Activated CD4-positive, CD25-positive, alpha-beta regulatory T cell (primary cell): ENCODE measurements around the gene SPINK7.
"Not testable (repeated sequence)": the region's sequence is repeated elsewhere in the genome, so short reads cannot be mapped to it uniquely, and the experiment has no call there.

Experiments used
- DNase-seq, 4 experiments: peaks; one replicate each; lab custom pipeline; 2025; lab: John Stamatoyannopoulos, UW

The SPINK7 gene

DNA sequence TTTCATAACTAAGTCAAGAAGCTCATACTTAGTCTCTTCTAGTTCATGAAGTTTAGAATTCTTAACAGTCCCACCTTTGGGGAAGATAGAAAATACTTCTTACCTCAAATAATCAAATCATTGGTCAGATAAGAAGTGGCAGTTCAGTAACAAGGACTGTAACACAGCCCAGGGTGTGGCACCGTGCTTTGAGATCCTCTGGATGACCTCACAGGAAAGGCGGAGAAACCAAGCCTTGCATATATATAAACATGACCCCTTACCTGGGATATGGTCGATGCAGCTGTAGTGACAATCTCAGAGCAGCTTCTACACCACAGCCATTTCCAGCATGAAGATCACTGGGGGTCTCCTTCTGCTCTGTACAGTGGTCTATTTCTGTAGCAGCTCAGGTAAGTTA is at the start of gene SPINK7:
Gene SPINK7, plus strand, starts transcription at position 271 of the 400 bp plus-strand sequence. Its CDS starts 61 bp downstream, at position 332.
- no peak for DNase-seq

- no peak for DNase-seq
Measured at GRCh38 chr5:148267962-148268361, 44.3 kb upstream of the SPINK7 start.

DNA sequence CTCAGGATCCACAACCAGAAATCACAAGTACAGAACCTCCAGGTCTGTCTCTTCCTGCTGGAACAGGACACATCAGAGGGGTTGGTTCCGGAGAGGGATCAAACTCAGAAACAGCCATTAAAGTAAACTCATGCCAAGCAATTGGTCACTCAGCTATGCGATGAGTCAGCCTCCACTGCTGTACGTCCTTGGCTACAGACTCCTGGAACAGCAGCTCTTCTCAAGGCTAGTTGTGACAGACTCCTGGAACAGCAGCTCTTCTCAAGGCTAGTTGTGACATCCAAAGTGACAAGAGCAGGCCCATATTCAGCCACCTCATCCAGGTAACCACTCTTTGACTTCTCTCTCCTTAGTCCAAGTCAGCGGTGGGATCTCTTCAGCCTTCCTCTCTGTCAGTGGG is 43.7 kb upstream of the SPINK7 start, which contains the start of gene SPINK13:
Gene SPINK13, plus strand, starts transcription at position 229 of the 400 bp plus-strand sequence. CDS start 1,279 bp downstream, outside the sequence.
- no peak for DNase-seq

DNA sequence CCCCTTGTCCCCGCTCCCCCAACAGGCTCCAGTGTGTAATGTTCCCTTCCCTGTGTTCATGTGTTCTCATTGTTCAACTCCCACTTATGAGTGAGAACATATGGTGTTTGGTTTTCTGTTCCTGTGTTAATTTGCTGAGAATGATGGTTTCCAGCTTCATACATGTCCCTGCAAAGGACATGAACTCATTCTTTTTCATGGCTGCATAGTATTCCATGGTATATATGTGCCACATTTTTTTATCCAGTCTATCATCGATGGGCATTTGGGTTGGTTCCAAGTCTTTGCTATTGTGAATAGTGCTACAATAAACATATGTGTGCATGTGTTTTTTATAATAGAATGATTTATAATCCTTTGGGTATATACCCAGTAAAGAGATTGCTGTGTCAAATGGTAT is 37.1 kb upstream of the SPINK7 start:
- DNase-seq: not testable (repeated sequence)

DNA sequence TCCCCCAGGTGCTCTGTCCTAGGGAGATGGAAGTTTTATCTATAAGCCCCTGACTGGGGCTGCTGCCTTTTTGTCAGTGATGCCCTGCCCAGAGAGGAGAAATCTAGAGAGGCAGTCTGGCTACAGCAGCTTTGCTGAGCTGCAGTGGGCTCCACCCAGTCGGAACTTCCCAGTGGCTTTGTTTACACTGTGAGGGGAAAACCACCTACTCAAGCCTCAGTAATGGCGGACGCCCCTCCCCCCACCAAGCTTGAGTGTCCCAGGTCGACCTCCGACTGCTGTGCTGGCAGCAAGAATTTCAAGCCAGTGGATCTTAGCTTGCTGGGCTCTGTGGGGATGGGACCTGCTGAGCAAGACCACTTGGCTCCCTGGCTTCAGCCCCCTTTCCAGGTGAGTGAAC is 31.3 kb upstream of the SPINK7 start:
- DNase-seq: not testable (repeated sequence)

- DNase-seq: not testable (repeated sequence)
Measured at GRCh38 chr5:148281336-148281735, 30.9 kb upstream of the SPINK7 start.

DNA sequence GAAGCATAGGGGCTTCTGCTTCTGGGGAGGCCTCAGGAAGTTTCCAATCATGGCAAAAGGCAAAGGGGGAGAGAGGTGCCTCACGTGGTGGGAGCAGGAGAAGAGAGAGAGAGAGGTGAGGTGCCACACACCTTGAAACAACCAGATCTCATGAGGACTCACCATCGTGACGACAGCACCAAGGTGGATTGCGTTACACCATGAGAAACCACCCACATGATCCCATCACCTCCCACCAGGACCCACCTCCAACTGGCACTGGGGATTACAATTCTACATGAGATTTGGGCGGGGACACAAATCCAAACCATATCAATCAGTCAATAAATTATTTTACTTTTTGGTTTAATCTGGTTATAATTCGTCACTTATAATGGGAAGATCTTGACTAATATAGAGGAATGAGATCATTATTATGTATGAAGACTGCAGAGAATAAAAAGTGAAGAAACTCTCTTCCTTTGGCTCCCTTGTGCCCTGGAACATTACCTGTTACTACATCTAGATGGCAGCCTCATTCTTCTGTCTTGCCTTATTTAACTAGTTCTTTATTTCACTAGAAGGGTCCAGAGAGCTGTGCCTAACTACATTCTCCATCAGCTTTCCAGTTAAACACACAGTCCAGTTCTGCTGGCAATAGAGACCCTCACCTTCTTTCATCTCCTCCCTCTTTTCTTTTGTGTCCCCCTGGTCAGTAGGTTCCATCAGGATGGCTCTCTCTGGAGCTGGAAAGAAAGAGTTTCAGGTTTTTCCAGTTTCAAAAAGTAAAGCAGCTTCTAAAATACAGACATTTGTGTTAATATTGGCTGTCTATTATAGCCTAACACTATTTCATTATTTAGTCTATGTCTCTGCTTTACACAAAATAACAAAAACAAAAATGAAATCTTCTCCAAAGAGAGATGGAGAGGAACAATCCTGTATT is 21.7 kb upstream of the SPINK7 start:
- DNase-seq: no peak

DNA sequence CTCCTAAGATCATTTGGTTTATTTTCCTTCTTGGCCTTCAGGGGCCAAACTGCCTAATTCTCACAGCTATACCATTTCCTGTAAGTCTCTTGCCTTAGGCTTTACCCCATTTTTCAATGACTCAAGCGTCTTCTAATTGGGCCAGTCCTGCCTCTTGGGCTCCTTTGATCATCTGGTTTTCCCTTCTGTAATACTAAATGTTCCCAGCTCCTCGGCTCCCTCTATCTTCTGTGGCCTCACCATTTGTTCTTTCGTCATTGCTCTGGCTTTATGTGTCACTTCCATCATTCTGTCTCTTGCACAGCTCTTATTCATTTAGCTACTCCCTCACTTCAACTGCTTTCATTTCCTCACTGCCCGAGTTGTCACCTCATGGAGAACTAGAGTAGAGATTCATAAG is 14.5 kb upstream of the SPINK7 start:
- DNase-seq: no peak

DNA sequence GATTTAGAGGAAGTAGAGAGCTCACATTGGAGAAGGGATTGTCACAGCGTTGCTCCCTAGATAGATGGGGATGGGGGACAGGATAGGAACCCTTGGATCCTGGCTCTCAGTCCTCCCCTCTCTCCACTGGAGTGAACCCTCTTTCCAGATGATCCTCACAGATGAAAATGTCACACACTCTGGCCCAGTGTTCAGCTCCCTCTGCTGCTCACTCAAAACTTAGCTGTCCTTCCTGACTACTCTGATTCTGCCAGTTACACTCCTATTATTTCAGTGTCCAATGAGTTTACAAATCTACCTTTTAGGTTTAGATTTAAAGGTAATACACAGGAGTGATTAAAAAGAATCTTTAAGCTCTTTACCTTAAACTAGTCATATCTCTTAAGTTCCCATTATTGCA is 5.8 kb upstream of the SPINK7 start:
- no peak for DNase-seq

- no peak for DNase-seq
Measured at GRCh38 chr5:148309019-148309418, 3.2 kb upstream of the SPINK7 start.

GRCh38 chr5:148309746-148310145 is 2.5 kb upstream of the SPINK7 start:
- DNase-seq: no peak

GRCh38 chr5:148311484-148311883 is 739 bp upstream of the SPINK7 start:
- no peak for DNase-seq

- DNase-seq: no peak
Measured at GRCh38 chr5:148314187-148314586, 2.0 kb downstream of the SPINK7 start.

- no peak for DNase-seq
Measured at GRCh38 chr5:148314731-148315130, 2.5 kb downstream of the SPINK7 start.

- DNase-seq: not testable (repeated sequence)
Measured at GRCh38 chr5:148320011-148320963, 8.1 kb downstream of the SPINK7 start.

GRCh38 chr5:148333262-148333849 is 21.1 kb downstream of the SPINK7 start:
- no peak for DNase-seq

- DNase-seq: no peak
Measured at GRCh38 chr5:148335259-148335658, 23.0 kb downstream of the SPINK7 start, which contains the start of gene SPINK9. SPINK9 (plus strand) TSS chr5:148335559; CDS start chr5:148335614, 55 bp downstream.

DNA sequence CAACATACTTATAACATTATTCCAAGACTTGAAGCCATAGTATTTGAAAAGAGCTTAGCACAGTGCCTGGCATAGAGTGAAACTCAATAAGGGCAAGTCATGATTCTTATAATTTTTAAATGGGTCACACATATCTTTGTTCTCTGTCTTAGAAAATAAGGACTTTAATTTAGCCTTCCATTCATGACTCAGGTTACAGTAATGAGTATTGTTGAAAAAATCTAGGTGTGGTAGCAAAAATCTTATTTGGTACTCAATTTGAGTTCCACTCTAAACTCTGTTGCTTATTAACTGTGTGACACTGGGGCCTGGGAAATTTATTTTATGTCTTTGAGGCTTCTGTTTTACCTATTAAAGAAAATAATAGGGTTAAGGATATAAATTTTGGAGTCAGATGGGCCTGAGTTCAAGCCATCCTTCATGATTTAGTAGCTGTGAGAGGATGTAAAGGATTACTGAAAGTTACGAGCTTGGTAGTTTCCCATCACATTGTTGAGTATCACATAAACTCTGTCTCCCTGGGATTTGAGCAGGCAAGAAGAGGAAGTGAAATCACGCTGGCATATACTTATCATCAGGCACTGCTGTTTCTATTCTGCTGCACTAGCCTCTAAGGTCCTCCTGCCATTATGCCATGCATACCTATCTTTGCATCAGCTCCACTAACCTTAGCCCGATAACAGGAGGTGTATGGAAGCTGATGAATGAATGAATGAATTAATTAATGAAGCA is 24.6 kb downstream of the SPINK7 start:
- no peak for DNase-seq

- DNase-seq: no peak
Measured at GRCh38 chr5:148342371-148343045, 30.3 kb downstream of the SPINK7 start.

DNA sequence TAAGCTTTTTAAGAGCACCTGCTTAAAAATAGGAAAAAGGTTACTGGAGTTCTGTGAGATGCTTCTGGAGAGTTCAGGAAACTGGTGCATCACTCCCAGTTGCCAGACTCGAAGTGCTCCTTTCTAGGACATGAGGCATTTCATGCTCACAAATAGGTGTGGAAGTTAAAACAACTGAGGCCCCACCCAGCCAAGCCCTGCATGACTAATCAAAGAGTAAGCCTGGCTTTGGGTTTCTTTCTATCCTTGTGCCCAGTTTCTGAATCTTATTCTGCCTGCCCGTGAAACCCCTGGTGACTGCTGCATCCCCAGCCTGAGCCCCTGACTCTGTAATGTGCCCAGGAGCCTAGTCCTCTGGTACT is 30.8 kb downstream of the SPINK7 start:
- no peak for DNase-seq
